HG03442 (cell line): ENCODE results near the gene ENGASE.

ENCODE experiments used
- ATAC-seq: cut with Tn5 transposase; IDR thresholded peaks from one replicate; pipeline ENCODE4 v1.9.1; 2021; ENCODE audit warnings: mild to moderate bottlenecking, moderate library complexity; ENCODE audit not compliant: unreplicated experiment

Gene ENGASE

DNA sequence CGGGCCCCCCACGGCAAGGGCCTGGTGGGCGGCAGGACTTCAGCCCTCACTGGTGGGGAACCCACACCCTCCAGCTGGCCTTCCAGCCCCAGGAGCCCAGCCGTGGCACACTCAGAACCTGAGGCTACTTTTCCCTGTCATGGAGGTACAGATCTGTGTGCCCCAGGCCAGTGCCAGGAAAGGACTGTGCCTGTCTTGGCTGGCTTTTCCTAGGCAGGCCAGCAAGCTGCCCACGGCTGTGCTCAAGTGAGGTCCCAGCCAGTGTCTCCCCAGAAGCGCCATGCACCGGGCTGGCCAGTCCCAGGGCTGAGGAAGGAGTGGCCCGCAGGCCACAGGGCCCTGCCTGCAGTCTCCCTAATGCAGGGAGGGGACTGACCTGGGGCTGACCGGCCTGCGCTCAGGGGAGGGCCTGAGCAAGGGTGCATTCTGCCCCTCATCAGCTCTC, 16.6 kb downstream of the ENGASE start:
- ATAC-seq, result no peak

GRCh38 chr17:79092567-79092966, 17.9 kb downstream of the ENGASE start:
- ATAC-seq, result no peak

DNA sequence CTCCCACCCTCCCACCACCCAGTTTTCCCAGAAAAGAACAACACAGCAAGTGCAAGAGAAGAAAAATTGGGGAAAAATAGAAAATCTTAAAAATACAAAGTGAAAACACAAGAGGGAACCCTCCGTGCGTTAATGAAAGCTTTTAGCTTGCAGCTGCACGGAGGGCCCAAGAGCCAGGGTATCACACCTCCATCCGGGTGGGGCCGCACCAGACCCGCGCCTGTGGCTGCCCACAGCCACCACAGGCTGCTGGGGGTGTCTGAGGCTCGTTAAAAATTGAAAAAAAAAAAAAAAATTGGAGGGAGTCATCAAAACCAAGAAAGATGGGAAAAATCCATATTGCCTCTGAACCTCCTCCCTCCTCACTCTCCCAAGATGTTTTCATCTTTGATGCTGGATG, 18.6 kb downstream of the ENGASE start:
- no peak for ATAC-seq

DNA sequence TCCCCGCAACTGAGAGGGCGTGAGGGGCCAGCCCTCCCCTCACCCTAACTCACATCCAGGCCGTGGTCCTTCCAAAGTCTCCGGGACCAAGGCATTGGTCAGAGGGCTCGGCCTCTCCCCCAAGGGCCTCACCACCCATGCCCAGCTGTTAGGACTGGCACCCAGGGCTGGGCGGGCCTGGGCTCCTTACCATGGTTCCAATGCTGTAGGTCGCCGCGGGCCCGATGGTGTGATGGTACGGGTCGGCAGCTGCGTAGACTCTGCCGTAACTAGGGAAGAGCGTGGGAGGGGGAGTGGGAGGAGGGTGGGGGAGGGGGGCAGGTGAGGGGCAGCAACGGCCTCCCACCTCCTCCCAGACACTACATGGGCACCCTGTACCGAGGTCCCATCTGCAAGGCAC, 19.6 kb downstream of the ENGASE start:
- no peak for ATAC-seq

- ATAC-seq, result no peak
These were observed 20.9 kb downstream of the ENGASE start for GRCh38 chr17:79095345-79096055.

- no peak for ATAC-seq
These were observed 21.9 kb downstream of the ENGASE start for GRCh38 chr17:79096477-79096876.

DNA sequence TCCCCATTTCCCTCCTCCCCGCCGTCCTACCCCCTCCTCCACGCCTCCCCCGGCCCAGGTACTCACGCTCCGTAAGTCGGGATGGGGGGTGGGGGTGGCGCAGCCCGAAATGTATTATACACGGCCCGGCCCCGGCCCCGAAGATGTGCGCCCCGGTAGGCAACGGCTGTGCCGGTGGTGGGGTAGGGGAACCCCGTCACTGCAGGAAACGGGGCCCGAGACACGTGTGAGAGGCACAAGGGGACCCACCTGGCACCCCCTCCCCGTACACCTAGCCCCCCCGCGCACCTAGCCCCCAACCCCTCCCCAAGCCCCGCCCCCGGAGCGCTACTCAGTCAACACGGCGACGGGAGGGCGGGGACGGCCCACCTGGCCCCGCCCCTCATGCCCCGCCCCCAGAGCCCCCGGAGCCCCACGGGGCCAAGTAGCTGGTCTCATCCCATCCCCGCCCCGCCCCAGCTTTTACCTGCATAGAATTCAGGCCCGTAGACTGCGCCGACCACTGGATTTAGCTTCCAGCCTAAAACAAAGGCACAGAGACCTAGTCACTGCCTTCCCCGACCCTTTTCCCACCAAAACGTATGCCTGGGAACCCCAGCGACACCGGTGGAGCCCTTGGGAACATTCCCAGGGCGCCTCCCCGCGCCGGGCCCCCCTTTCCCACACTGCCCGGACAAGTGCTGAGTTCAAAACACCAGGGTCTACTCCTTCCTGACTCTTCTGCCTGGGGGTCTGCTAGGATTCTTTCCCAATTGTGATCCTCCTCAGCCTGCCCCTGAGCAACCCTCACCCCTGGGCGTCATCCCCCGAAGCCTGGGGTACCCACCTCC, 22.8 kb downstream of the ENGASE start:
- ATAC-seq, result no peak

DNA sequence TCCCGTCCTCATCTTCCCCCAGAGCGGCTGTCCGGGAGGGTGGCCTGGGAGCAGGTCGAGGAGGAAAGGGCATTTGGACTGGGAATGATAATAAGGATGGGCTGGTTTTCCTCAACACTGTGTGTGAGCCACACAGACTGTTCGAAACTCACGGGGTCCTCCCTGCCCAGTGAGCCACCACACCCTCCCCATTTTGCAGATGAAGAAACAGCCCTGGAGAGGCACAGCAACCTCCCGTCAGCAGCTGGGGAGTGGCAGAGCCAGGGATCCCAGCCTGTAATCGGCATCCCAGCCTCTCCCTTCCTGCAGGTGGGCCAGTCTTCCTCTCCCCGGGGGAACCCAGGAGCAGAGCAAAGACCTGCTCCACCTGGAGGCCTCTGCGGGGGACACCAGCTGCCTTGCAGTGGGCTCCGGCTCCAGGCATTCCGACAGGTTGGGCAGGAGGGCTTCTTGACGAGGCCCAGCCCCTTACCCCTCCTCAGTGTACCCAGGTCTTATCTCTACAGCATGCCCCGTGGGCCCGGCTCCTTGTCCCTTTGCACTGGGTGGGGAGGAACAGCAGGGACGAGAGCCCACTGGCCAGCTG, 23.8 kb downstream of the ENGASE start:
- no peak for ATAC-seq

DNA sequence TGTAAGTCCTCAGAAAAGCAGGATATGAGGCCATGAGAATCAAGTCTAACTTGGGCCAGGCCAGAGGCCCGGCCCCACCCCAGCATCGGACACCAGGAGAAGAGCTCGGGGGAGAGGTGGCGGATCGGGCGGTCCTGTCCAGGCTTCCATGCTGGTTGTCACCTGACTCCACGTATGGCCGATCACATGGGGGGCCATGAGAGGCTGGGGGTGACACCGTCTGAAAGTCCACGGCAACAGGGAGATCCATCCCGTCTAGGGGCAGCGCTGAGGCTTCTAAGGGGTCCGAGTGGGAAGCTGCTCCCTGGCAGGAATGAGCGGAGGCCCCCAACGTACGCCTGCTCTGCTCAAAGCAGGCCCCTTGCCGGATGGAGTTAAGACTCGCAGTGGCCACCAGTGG, 25.8 kb downstream of the ENGASE start:
- ATAC-seq, result no peak

DNA sequence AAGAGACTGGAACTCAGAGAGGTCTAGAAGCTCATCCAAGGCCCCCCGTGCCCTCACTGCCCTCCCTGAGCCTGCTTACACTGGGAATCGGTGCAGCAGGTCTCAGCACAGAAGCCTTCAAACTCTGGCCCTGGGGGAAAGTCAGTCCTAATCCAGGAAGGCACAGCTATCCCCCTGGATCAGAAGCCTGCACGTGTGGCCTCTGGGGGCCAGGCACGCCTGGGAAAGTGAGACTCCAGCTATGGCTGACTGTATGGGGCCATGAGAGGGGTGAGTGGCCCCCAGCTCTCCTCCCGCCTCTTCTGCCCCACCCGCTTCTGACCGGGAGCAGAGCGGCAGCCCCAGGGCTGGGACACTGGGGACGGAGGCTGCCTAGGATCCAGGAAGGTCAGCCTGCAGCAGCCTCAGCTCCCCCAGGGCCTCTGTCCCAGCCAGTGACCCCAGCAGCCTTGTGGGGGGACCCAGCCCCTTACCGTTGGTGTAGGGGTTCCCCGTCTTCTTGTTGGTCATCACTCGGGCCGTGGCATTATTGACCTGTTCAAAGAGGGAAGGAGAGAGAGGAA, 26.6 kb downstream of the ENGASE start:
- no peak for ATAC-seq

DNA sequence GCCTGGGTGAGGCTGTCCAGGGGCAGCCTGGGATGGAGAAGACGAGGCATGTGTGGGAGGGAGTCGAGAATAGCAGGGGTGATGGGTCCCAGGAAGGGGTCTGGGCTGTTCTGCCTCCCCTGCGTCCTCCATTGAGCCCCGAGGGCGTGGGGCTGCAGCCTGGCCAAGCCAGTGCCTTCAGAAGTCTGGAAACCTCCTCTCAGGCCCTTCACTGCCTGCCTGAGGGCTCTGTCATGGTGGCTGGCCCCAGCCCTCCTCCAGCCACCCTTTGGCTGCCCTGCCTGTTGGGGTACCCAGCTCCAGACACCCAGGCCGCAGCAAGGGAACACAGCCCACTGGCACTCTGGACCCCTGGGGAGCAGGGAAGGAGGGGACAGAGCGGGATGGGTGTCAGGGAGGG, 27.6 kb downstream of the ENGASE start:
- ATAC-seq, result no peak

- no peak for ATAC-seq
These were observed 30.4 kb downstream of the ENGASE start for GRCh38 chr17:79104898-79105600.

- no peak for ATAC-seq
These were observed 31.3 kb downstream of the ENGASE start for GRCh38 chr17:79105937-79106336.

DNA sequence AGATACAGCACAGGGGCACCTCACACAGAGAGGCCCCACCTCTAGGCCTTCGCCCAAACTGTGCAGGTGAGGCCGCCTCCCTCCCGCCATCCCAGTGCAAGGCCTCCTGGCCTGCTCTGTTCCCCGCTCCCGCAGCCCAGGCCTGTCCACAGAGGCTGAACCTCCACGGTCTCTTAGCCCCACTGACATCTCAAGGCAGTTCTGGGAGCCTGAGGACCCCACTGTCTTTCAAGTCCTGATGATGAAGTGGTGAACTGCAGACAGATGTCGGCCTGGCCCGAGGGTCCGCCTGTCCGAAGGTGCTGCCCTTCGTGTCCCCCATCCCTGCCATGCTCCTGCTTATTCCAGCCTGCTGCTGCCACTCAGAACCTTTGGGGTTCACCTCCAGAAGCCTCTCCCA, 32.3 kb downstream of the ENGASE start:
- ATAC-seq, result no peak

- ATAC-seq, result no peak
These were observed 33.0 kb downstream of the ENGASE start for GRCh38 chr17:79107499-79108231.

GRCh38 chr17:79108232-79108850, 33.7 kb downstream of the ENGASE start:
- ATAC-seq, result no peak

- no peak for ATAC-seq
These were observed 34.2 kb downstream of the ENGASE start for GRCh38 chr17:79108870-79109269.

DNA sequence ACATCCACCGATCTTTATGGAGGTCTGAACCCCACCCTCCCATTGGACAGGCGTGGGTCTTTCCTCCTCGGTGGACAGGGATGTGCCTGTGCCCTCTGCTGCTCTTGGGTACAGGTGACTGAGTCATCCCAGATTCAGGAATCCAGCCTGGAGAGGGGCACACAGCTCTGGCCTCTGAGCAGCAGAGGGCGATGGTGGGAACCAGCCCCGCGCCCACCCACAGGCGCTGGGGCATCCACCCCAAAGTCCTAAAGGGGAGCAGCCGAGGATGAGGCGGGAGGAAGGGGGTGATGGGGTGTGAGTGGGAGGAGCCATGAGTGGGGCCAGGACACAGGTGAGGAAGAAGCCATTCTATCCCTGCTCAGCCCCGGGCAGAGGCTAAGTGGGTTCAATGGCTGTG, 35.0 kb downstream of the ENGASE start:
- no peak for ATAC-seq

DNA sequence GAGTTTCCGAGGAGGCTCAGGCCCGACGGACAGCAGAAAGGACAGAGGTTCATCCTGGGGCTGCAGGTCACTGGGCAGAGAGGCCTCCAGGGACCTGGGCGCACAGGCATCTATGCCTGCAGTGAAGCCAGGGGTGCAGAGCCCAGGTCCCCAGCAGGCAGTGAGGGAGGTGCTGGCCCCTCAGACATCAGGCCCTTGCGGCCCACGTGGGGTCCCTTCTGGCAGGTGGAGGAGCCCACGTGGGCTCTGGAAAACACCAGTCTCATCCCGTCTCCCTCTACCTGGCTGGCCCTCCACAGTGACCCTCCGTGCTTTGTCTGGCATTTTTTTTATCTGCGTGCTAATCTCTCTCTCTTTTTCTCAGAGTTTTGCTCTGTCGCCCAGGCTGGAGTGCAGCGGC, 36.5 kb downstream of the ENGASE start:
- no peak for ATAC-seq

DNA sequence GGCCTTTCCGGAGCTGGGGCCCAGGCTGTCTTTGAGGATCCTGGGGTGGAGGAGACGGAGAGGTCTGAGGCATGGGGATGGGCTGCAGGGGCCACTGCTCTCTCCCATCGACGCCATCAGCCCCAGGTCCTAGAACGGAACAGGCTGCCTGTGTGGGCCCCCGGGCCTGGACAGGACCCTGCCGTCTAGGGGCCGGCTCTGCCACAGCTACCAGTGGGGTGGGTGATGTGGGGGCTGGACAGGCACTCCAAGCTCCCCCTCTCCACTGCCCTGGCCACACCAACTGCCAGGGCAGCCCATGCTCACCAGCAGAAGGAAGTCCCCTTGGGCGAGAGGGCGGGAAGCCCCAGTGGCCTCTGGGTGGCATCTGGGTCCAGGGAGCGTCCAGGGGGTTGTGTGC, 37.8 kb downstream of the ENGASE start:
- no peak for ATAC-seq
